HFFc6 (cell line): ENCODE results near the gene HADHA. TPM values are rescaled to one million over a fixed set of nuclear protein-coding genes. Genes with fewer than 3 reads are reported as not detected.
A peak's percentile ranks its signal among the peaks of the same experiment; 100 is the strongest.

Source experiments
- DNase-seq: peaks from one replicate; pipeline ENCODE4 v3.0.0-alpha.2; 2018
- H3K27ac Mint-ChIP-seq: 2 replicates; pipeline ENCODE4 v1.8.0; 2020; ENCODE audit warnings: mild to moderate bottlenecking, mixed read lengths
- H3K27me3 Mint-ChIP-seq: 2 replicates; pipeline ENCODE4 v1.8.0; 2021; ENCODE audit warnings: mild to moderate bottlenecking, moderate library complexity, mixed read lengths; ENCODE audit not compliant: insufficient read depth
- H3K36me3 Mint-ChIP-seq: 2 replicates; pipeline ENCODE4 v1.8.0; 2021; ENCODE audit warnings: low read depth, mixed read lengths
- H3K4me1 Mint-ChIP-seq: 2 replicates; pipeline ENCODE4 v1.8.0; 2020; ENCODE audit warnings: low read depth, mixed read lengths
- H3K4me3 Mint-ChIP-seq: 2 replicates; pipeline ENCODE4 v1.8.0; 2020; ENCODE audit warnings: mild to moderate bottlenecking, moderate library complexity, mixed read lengths
- H3K9me3 Mint-ChIP-seq: 2 replicates; pipeline ENCODE4 v1.8.0; 2020; ENCODE audit warnings: mild to moderate bottlenecking, mixed read lengths
- total RNA-seq, 6 experiments: library from RNA; stranded (reverse); fragmentation: NEBNext Ultra II Directional; extraction: Animal tissue kit (Norgen Biotek cat#: 25700); gene quantifications; 2 replicates in 1 of 6; 3 replicates in 5 of 6; pipeline ENCODE4 v1.2.3, GENCODE V29; 2021
- TF ChIP-seq, protein P1 (sequence below): fragments of 200-600 bp; sonication (generic); IDR thresholded peaks from 2 replicates; pipeline ENCODE4 v1.5.0; 2021; ENCODE audit warnings: antibody characterized with exemption, mild to moderate bottlenecking

The HADHA gene
- total RNA-seq, 6 experiments from 2014 or later, result 127 to 138 (median 133) TPM

DNA sequence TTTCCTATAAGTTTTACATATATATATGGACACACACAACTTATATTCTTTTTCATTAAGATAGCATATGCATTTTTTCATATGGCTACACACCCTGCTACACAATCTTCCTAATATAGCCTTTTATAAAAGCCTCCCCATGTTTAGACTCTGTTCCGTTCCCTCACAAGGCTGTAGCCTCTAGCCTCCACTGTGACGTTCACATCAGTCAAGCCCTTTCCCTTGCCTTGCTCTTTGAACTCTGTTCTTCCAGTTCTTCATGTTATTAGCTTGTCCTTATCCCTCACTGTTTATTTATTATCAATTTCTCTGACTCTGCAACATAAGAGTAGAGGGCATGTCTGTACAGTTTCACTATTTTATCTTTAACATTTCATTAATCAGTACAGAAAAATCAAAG lies 39.2 kb upstream of the HADHA start:
- DNase-seq, result no peak
- Mint-ChIP-seq H3K4me3 (no peak overlapping the region), H3K27ac (no peak overlapping the region), H3K27me3 (no peaks in the 10 kb centered on the region; the same call in 1 of the 2 replicates), H3K36me3 (peaks cover 25% of the 10 kb centered on the region), H3K4me1 (peaks cover 11% of the 10 kb centered on the region), H3K9me3 (no peaks in the 10 kb centered on the region)
- TF ChIP-seq, protein P1, sequence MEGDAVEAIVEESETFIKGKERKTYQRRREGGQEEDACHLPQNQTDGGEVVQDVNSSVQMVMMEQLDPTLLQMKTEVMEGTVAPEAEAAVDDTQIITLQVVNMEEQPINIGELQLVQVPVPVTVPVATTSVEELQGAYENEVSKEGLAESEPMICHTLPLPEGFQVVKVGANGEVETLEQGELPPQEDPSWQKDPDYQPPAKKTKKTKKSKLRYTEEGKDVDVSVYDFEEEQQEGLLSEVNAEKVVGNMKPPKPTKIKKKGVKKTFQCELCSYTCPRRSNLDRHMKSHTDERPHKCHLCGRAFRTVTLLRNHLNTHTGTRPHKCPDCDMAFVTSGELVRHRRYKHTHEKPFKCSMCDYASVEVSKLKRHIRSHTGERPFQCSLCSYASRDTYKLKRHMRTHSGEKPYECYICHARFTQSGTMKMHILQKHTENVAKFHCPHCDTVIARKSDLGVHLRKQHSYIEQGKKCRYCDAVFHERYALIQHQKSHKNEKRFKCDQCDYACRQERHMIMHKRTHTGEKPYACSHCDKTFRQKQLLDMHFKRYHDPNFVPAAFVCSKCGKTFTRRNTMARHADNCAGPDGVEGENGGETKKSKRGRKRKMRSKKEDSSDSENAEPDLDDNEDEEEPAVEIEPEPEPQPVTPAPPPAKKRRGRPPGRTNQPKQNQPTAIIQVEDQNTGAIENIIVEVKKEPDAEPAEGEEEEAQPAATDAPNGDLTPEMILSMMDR, result no peak

DNA sequence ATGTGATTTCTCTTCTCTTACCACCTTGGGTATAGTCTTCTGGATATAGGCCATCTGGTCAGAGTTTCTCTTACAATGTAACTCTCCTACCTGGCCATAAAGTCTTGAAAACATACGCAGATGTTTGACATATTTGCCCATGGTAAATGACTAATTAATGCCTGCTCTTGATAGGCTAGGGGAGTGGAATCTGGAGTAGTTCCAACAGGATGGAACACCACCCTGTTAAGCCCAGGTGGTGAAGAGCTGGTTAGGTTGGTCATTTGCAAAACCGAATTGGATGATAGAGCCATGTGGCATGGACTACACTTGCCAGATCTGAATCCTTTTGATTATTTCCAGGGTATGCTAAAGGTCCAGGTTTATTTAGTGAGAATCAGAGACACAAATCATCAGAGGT lies 36.8 kb upstream of the HADHA start:
- H3K4me3 Mint-ChIP-seq, result no peak overlapping the region
- no peaks in the 10 kb centered on the region for H3K9me3 Mint-ChIP-seq
- H3K27ac Mint-ChIP-seq, result no peak overlapping the region
- peaks cover 11% of the 10 kb centered on the region for H3K4me1 Mint-ChIP-seq
- no peaks in the 10 kb centered on the region; the same call in 1 of the 2 replicates for H3K27me3 Mint-ChIP-seq
- H3K36me3 Mint-ChIP-seq, result peaks cover 25% of the 10 kb centered on the region
- TF ChIP-seq, protein P1, result no peak
- no peak for DNase-seq

DNA sequence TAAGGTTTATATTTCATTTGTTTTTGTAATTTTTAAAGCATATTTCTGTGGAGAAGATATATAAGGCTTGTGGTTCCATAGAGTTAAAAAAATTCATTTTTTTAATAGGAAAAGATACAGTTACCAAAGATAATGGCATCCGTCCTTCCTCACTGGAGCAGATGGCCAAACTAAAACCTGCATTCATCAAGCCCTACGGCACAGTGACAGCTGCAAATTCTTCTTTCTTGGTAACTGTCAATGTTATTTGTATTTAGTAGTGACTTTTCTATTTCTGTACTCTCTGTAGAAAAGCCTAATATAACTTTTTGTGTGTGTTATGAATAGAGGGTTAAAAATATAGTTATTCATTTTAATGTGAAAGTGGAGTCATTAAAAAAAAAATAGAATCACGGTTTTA lies 35.5 kb upstream of the HADHA start:
- H3K4me1 Mint-ChIP-seq, result peaks cover 11% of the 10 kb centered on the region
- peaks cover 20% of the 10 kb centered on the region for H3K36me3 Mint-ChIP-seq
- no peak overlapping the region for H3K27ac Mint-ChIP-seq
- H3K4me3 Mint-ChIP-seq, result no peak overlapping the region
- no peak for DNase-seq
- no peaks in the 10 kb centered on the region for H3K9me3 Mint-ChIP-seq
- TF ChIP-seq, protein P1, result no peak
- H3K27me3 Mint-ChIP-seq, result no peaks in the 10 kb centered on the region; the same call in 1 of the 2 replicates

DNA sequence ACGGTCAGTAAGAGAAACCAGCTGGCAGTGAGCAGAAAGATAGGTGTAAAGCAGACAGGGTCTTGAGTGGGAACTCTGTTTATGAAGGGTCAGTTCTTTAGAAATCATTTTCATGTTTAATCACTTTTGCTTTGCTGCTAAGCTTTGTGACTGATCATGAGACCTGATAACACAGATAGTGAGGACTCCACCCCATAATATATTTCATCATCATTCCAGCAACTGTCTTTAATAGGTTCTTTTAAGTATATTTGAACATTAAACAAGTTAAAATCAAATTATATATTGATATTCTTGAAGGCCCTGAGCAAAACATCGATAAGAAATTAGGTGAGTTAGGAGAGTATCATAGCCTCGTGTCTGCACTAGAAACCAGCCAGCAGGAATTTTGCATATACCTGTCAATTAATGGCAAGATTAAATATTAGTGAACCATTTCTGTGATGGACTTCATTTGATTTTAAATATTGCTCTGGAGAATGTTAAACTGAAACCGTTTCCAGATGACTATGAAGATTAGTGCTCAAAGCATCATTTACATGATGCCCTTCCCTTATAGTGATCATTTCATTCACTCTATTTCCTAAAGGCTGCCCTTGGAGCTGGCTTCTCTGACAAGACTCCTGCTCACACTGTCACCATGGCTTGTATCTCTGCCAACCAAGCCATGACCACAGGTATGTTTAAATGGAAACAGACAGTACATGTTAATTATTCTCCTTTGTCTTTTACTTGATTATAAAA lies 32.2 kb upstream of the HADHA start:
- DNase-seq, result no peak
- H3K9me3 Mint-ChIP-seq, result no peaks in the 10 kb centered on the region
- TF ChIP-seq, protein P1, result no peak
- no peak overlapping the region for H3K4me3 Mint-ChIP-seq
- no peaks in the 10 kb centered on the region; the same call in 1 of the 2 replicates for H3K27me3 Mint-ChIP-seq
- peaks cover 14% of the 10 kb centered on the region for H3K4me1 Mint-ChIP-seq
- no peak overlapping the region for H3K27ac Mint-ChIP-seq
- peaks cover 10% of the 10 kb centered on the region for H3K36me3 Mint-ChIP-seq

DNA sequence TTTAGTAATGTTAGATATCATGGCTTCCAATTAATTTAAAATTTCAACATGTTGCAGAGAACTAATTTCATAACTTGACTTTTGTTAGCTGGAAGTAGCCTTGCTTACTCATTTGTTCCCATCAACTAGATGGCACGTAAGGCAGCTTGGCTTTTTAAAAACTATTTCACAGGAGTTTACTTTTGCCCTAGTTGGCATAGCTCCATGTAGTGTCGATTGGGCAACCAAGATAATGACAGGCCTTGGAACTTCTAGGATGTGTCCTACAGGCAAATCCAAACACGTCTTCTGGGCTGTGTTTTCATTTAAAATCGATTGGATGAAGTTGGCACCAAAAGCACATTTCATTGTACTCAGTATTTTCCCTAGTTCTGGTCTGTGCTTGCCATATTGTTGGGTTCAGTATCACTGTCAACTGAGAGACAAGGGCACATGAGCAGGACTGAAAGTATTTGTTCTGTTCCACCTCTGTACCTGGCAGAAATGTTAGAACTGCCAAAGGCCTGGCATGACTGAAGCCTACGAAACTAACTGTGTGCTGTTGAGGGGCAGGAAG lies 29.7 kb upstream of the HADHA start:
- peak; percentile 82 for DNase-seq
- no peak overlapping the region for H3K4me3 Mint-ChIP-seq
- H3K27me3 Mint-ChIP-seq, result no peaks in the 10 kb centered on the region; the same call in 1 of the 2 replicates
- H3K36me3 Mint-ChIP-seq, result peaks cover 4% of the 10 kb centered on the region; the same call in 1 of the 2 replicates
- H3K27ac Mint-ChIP-seq, result peak overlapping the region; percentile 61
- no peaks in the 10 kb centered on the region for H3K9me3 Mint-ChIP-seq
- TF ChIP-seq, protein P1, result no peak
- H3K4me1 Mint-ChIP-seq, result peaks cover 31% of the 10 kb centered on the region
